Middle frontal gyrus (tissue), 1 donor: ENCODE results near the gene ZNF331.
"Not testable (repeated sequence)": the region's sequence is repeated elsewhere in the genome, so short reads cannot be mapped to it uniquely, and the experiment has no call there.

Experiments used
- DNase-seq: peaks from one replicate; pipeline ENCODE4 v3.0.0-alpha.2; 2015; ENCODE audit warnings: low spot score; ENCODE audit errors: extremely low spot score

Gene ZNF331

DNA sequence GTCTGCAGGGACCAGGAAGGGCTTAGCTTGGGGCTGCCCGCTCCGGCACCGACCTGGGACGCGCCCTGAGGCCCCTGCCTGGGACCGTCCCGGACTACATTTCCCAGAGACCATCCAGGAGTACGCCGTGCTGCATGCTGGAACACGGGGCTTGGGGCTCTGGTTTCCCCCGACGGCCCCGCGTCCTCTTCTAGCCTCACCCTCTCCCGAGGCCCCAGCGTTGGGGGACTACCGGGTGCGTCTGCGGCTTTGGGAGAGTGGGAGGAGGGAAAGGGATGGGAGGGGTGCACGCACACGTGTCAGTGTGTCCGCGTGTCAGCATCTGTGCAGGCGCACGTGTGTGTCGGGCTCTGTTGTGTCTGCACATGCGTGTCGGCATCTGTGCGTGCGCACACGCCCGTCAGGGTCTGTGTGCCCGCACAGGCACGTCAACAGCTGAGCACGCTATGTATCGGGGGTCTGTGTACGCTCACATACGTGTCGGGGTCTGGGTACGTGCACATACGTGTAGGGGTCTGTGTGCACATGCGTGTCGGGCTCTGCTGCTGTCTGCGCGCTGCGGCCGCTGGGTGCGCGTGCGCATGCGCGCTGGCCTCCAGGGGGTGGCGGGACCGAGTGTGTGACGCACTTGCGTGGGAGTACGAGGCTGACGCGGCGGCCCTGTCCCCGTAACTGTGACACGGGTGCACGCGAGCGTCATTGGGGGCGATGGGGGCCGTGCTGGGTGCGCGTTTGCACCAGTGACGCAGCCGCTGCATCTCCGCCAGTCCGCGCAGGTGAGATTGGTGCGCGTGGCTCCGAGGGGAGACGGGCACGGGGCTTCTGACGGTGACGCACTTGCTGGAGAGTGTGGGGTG, at the start of gene ZNF331:
Gene ZNF331, plus strand, starts transcription at position 625 of the 857 bp plus-strand sequence. CDS start 31,232 bp downstream, outside the sequence.
- peak; percentile 69 for DNase-seq

GRCh38 chr19:53492153-53492552, 45.8 kb upstream of the ZNF331 start:
- no peak for DNase-seq

DNA sequence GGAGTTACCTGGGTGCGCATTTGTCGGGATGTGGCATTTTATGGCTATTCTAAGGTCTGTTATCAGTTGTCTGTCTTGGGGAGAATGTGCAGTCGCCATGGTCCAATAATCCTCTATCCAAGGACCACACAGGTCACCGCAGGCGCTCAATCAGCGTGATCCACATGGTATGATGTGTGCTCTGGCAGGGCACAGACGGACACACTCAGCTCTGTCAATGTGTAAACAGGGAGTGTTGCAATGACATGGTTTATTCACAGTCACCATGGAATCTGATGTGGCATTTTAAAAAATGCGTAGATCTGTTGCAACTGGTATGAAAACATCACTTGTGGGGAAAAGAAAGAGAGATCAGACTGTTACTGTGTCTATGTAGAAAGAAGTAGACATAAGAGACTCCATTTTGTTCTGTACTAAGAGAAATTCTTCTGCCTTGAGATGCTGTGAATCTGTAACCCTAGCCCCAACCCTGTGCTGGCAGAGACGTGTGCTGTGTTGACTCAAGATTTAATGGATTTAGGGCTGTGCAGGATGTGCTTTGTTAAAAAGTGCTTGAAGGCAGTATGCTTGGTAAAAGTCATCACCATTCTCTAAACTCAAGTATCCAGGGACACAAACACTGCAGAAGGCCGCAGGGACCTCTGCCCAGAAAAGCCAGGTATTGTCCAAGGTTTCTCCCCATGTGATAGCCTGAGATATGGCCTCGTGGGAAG, 40.5 kb upstream of the ZNF331 start:
- DNase-seq = not testable (repeated sequence)

GRCh38 chr19:53498024-53498395, 39.9 kb upstream of the ZNF331 start:
- not testable (repeated sequence) for DNase-seq

DNA sequence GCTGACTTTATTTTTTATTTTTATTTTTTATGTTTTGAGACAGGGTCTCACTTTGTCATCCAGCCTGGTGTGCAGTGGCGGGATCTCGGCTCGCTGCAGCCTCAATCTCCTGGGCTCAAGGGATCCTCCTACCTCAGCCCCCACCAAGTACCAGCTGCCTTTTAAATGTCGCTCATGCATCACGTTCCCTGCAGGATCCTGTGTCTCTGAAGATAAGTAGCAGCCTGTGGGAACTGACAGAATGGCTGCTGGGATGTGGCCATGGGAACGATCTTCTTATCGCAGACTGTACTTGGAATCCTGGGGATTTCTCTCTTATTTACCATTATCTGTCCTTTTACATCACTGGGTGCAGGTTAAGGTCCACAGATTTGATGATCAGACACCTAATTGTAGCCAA, 34.8 kb upstream of the ZNF331 start:
- not testable (repeated sequence) for DNase-seq

DNA sequence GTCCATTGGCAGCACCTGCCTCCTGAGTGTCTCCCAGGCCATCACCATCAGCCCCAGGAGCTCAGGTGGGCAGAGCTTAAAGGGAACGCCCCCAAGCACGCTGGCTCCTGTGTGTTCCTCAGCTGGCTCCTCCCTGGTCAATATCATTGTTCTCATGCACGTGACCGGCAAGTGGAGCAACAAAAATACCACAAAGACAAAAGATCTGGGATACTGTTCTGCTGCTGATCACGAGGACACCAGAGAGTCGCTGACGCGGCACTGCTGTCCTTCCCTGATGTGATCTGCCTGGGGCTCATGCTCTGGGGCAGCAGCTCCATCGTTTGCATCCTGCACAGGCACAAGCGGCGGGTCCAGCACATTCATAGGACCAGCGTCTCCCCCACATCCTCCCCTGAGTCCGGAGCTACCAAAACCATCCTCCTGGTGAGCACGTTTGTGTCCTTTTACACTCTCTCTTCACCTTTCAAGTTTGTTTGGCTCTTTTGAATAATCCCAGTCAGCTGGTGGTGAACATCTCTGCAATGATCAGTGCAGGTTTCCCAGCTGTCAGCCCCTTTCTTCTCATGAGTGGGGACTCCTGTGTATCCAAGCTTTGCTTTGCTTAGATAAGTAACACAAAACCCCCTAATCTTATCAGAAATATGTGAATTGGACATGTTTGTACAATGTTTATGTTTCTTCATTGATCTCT, 34.1 kb upstream of the ZNF331 start:
- not testable (repeated sequence) for DNase-seq

GRCh38 chr19:53504365-53504703, 33.6 kb upstream of the ZNF331 start:
- DNase-seq = not testable (repeated sequence)

- DNase-seq = no peak
Observed at GRCh38 chr19:53504885-53505284, 33.1 kb upstream of the ZNF331 start.

DNA sequence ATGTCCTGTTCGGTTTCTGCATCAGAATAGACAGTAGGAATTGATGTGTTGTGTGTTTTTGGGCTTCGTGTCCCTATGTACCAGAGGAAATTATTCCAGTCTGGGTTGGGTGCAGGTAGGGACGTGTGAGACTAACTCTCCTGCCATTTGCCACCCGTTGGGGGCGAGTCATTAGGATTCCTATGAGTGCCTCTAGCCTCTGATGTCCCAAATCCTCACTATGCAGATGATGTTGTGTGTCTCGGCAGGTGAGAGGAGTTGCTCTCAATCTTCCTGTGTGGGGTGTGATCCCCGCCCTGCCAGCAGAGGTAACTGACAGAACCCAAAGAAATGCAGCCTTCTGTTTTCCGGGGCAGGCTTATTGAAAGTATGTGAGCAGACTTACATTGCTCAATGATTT, 31.2 kb upstream of the ZNF331 start:
- no peak for DNase-seq

DNA sequence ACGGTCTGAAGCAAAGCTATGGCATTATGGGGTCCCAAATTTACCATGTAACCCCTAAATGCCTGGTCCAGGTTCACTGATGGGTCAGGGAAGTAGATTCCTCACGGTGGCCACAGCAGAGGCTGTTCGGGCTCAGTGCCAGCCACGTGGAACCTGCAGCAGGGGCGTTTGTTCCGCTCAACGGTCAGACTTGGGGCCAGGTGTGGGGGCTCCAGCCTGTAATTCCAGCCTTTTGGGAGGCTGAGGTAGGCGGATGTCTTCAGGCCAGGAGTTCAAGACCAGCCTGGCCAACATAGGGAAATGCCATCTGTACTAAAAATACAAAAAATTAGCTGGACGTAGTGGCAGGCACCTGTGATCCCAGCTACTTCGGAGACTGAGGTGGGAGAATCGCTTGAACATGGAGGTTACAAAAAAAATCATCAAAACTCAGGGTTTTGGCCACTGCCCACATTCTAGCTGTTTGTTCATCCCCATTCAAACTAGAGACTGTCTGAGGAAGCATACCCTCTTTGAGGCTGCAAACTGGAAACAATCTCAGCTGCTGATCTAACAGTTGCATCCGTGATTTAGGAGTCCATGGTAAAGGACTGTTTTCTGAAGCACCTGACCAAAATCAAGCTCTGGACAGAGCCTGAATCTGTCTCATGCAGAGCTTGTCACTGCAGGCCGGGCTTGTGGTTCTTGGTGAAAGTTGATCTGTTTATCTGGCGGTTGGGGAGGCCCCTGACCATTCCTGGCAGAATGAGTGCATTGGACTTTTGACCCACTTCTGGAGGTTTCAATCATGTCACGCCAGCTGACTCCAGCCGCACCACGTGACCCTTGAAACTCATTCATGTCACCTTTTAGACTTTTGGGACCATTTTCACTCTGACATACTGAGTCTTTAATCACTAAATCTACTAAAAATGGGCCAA, 30.2 kb upstream of the ZNF331 start:
- DNase-seq = no peak

DNA sequence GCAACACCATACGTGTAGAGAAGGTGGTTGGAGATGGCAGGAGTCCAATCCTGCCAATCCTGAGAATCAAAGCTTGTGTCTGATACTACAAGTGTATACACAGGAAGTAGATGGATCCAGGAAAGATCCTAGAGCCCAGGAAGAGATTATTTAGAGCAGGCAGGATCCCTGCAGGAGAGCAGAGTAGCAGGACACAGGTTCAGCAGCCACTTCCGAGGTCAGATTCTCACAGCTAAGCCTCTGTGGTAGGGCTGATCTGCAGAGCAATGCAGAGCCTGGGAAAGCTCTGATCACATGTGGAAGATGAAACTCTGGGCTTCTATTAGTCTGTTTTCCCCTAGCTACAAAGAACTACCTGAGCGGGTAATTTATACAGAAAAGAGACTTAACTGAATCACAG, 28.5 kb upstream of the ZNF331 start:
- DNase-seq = no peak

DNA sequence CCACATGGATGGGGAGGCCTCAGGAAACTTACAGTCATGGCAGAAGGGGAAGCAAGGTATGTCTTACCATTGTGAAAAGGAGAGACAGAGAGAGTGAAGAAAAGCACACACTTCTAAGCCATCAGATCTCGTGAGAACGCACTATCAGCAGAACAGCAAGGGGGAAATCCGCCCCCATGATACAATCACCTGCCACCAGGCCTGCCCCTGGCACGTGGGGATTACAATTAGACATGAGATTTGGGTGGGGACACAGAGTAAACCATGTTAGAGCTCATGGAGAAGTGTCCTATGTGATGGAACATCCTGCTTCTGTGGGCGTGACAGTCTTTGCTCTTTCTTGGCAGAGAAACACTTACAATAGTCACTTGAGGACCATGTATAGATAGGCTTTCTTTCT, 28.1 kb upstream of the ZNF331 start:
- no peak for DNase-seq

- no peak for DNase-seq
Observed at GRCh38 chr19:53511357-53511756, 26.6 kb upstream of the ZNF331 start.

DNA sequence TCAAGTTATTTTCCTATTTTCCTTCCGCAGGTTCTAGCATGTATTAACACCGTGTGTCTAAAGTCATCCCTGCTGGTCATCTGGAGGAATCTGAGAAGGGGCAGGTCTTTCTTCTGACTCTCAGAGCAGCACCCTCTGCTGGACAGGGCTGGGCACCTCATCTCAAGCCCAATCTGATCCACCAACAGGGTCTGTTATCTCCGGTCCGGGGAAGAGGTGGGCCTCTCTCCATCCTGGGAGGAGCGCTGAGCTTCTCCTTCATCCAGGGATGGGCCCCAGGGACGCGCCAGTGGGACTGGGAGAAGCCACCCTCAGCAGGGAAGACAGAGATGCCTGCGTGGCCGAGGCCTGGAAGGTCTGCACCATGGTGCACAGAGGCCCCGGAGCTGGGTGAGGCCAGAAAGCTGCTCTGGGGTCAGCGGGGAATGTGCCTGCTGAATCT, 26.0 kb upstream of the ZNF331 start:
- no peak for DNase-seq

GRCh38 chr19:53515047-53515446, 22.9 kb upstream of the ZNF331 start:
- not testable (repeated sequence) for DNase-seq

- DNase-seq = no peak
Observed at GRCh38 chr19:53517114-53517741, 20.7 kb upstream of the ZNF331 start.

DNA sequence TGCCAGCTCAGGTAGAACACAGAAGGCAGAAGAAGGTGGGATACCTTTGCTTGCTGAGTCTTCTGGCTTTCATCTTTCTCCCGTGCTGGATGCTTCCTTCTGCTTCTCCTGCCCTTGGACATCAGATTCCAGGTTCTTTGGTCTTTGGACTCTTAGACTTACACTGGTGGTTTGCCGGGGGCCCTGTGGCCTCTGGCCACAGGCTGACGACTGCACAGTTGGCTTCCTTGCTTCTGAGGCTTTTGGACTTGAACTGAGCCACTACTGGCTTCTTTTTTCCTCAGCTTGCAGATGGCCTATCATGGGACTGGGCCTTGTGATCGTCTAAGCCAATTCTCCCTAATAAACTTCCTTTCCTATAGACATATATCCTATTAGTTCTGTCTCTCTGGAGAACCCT, 19.8 kb upstream of the ZNF331 start:
- no peak for DNase-seq

DNA sequence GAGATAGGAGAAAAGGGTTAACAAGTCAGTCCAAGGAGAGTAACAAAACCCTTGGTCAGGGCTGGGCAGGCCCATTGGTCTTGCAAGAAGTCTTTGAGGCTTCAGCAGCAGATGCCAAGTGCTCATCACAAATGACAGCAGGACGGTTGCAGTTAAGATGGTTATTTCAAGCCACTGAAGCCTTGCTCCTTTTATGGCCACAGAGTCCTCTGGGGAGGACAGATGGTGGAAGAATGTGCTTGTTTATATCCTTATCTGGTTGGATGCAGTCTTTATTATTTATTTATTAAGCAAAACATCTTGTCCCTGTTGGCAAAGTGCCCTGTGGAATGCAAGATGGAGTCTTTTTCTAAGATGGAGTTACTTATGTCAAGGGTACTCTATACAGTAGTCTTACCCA, 19.2 kb upstream of the ZNF331 start:
- no peak for DNase-seq

- DNase-seq = no peak
Observed at GRCh38 chr19:53519446-53519845, 18.5 kb upstream of the ZNF331 start.

DNA sequence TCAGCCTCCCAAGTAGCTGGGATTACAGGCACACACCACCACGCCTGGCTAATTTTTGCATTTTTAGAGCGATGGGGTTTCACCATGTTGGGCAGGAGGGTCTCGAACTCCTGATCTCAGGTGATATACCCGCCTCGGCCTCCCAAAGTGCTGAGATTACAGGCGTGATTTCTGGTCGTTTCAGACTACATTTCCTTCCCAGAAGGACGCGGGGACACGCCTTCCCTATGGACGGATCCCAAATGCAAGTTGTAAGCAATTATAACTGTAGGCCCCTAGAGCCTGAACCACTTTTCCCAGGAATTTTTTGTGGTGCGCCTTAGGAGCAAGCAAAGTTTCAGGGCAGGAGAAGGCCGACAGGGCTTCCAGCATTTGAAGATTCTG, 17.8 kb upstream of the ZNF331 start:
- DNase-seq = no peak
